GM03348 (cell line): Measurements from ENCODE around the gene NR5A1.

Experiments used
- DNase-seq: peaks from one replicate; pipeline ENCODE4 v3.0.0; 2012; ENCODE audit warnings: low spot score

Gene NR5A1

DNA sequence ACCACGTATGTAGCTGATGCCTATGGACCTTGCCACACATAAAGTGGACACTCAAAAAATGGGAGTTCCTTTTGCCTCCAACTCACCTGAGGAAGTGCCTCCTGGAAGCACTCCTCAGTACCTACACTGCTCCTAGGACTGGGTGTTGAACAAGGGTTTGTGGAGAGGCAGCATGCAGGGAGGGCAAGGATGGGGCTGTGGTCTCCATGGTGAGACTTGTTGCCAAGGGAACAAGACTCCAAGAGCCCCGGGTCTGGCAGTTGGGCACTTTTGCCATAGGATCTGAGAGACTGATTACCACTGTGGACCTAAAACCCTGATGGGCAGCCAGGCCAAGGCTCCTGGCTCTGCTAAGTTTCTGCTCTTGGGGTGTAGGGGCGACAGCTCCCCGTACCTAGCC lies 6.9 kb upstream of the NR5A1 start:
- no peak for DNase-seq

GRCh38 chr9:124513376-124513994 lies 6.3 kb upstream of the NR5A1 start:
- no peak for DNase-seq

GRCh38 chr9:124512806-124513204 lies 5.6 kb upstream of the NR5A1 start:
- no peak for DNase-seq

GRCh38 chr9:124511891-124512805 lies 4.9 kb upstream of the NR5A1 start:
- DNase-seq: no peak

GRCh38 chr9:124511426-124511840 lies 4.2 kb upstream of the NR5A1 start:
- no peak for DNase-seq

GRCh38 chr9:124510650-124511425 lies 3.6 kb upstream of the NR5A1 start:
- no peak for DNase-seq

DNA sequence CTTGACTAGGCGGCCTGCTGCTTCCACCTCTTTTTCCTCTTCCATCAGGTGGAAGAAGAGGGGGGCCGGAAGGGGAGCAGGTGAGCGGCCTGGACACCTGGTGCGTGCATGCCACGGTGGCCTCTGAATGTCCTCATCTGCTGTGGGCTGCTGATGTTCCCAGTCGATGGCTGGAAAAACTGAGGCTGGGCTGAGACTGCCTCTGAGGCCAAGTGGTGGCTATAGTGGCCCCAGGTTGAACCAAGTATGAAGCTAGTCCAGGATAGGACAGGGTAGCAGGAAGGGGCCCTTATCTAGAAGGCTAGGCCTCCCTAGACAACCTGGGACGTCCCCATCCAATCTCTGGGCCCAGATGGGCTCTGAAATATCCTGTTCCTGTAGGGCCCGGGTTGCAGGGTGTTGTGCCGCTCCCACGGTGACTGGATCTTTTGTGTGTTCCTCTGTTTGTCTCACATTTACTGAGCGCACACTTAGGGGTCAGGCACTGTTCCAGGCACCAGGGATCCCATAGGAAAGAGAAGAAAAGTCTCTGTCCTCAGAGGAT lies 753 bp upstream of the NR5A1 start:
- DNase-seq: no peak

- DNase-seq: no peak
These were observed 766 bp downstream of the NR5A1 start for GRCh38 chr9:124506433-124506832.

GRCh38 chr9:124505901-124506346 lies 1.3 kb downstream of the NR5A1 start:
- no peak for DNase-seq

DNA sequence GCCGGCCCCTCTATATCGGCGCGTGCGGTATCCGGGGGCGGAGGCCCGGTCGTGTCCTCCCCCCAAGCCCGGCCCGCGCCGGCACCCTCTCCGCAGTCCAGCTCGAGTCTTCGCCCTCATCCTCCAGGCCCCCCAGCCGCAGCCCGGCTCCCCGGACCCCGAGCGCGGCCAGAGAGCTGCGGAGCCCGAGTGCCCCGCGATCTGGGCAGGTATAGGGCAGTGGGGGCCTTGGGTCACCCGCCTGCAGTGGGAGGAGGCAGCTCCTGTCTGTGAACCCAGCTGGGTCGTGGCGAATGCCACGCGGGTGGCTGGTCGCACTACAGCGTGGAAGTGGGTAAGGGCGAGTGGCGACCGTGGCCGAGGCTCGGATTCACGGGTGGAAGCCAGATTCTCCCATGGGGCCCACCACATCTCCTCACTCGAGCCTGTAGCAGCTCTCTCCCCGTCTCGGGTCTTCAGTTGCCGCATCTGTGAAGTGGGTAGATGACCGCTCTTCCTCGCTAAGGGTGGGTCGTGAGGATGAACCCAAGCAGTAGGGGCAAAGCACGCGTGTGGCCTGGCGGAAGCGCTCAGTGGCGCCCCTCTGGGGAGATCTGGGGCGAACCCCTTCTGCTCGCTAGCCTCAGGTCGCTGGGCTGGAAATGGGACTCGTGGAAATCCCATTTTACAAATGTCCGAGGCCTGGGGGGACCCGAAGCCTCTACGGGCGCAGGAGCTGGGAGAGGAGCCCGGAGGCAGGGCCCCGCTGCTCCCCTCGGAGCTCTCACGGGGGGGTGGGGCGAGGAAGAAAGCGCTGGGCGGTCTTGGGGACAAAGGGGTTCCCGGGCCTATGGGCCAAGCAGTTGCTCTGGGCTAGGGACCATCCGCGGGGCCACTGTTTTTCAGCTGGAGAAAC lies 1.9 kb downstream of the NR5A1 start:
- DNase-seq: no peak

DNA sequence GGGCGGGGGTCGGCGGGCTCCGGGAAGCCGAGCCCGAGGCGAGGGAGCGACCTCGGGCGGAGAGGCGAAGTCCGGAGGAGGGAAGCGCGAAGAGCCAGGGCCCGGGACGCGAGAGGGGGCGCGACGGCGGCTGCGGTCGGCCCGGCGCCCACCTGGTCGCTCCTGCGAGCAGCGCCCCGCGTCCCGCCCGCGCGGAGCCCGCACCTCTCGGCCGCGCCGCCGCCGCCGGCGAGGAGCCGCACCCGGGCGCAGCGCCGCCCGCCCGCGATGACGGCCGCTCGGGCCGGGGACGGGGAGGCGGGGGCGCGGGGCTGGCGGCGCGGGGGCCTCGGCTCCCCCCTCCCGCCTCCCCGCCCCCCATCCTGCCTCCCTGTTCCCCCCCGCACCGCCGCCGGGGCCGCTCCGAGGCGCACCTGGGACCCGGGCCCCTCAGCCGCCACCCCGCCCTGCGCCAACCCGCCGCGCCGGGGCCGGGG lies 2.6 kb downstream of the NR5A1 start:
- no peak for DNase-seq

DNA sequence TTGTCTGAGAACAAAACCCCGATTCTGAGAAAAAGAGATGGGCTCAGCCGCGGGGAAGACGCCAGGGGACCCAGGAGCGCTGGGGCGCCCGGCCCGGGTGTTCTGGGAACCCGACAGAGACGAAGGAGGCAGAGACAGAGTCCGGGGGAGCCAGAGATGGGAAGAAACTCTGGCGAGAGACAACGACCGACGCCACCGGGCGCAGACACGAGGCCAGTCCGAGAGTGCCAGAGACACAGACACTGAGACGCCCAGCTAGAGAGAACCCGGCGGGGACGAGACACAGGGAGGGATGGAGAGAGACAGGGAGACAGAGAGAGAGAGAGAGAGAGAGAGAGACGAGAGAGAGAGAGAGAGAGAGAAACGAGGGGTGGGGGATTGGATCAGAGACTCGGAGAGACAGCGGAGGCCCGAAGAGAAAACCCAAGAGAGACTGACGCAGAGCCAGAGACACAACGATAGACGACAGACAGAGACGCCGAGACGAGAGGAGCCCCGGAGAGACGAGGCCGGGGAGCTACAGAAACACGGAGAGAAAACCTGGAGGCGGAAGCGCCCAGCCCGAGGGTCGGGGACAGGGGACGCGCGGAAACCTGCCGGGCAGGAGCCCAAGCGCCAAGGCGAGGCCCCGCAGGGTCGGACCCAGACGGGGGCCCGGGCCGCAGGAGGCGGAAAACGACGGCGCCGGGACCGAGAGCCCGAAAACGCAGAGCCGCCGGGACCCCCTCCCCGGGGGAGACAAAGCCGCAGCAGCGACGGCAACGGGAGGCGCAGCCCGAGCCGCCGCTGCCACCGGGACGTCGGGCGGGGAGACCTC lies 3.3 kb downstream of the NR5A1 start:
- no peak for DNase-seq

DNA sequence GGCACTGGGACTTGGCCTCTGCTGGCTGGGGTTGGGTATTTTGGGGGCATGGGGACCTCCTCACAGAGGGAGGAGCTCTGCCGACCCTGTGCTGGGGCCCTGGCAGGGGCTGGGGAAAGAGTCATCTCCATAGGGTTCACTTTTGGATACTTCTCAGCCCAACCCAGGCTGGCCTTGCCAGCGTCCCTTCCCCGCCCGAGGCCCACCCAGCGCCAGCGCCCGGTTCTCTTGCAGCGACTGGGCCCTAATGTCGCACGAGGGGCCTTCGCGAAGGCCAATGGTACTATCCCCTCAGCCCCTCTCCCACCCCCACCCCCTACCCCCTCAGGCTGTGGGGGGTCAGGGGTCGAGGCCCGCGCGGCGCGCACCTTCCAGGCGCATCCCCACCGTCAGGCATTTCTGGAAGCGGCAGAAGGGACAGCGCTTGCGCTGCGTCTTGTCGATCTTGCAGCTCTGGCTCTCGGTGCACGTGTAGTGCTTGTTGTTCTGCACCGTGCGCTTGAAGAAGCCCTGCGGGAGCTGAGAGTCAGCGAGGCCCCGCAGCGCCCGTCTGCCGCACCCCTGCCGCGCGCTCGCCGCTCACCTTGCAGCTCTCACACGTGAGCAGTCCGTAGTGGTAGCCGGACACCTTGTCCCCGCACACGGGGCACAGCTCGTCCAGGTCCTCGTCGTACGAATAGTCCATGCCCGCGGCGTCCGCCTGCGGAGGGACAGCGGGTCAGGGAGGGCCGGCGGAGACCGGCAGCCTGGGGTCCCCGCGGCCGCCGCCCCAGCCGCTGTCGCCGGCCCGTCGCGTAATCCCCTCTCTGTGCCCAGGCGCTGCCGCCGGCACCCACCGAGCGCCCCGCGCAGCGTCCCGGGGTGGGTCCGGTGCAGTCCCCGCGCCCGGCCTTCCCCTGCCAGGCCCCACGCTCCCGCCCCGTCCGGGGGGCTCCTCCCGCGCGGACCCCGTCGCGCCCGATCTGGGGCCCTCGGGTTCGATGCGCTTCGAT lies 4.2 kb downstream of the NR5A1 start:
- DNase-seq: no peak

GRCh38 chr9:124501771-124502320 lies 5.4 kb downstream of the NR5A1 start:
- DNase-seq: no peak

DNA sequence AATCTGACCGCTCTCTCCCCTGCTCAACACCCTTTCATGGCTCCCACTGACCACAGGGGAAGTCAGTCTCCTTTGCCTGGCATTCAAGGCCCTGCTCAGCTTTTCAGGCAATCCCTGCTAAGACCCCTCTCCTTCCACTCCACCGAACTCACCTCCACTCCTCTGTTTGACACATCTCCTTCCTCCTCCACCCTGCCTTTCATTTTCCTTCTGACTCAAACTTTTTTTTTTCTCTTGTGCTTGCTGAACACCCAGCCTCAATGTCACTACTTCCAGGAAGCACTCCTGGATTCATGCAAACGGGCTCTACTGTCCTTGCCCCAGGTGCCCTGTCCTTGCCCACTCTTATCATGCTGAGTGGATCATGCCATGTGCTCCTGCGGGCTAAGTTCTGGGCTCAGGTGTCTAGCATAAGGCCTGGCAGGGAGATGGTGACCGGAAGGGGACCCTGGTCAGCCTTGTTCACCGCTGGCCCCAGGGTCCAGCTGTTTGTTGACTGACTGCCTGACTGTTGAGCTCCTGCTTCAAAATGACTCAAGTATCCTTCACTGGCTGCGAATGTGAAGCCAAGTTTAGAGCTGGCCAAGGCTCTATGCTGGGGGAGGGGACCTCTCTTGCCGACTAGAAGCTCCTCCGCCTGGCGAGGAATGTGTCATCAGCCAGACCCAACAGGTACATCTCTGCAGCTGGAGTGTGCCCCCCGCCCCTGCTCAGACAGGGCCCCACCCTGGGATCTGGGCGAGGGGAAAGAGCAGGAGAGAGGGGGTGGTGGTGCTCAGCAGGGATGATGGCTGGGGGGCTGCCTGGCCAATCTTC lies 6.2 kb downstream of the NR5A1 start:
- DNase-seq: no peak

DNA sequence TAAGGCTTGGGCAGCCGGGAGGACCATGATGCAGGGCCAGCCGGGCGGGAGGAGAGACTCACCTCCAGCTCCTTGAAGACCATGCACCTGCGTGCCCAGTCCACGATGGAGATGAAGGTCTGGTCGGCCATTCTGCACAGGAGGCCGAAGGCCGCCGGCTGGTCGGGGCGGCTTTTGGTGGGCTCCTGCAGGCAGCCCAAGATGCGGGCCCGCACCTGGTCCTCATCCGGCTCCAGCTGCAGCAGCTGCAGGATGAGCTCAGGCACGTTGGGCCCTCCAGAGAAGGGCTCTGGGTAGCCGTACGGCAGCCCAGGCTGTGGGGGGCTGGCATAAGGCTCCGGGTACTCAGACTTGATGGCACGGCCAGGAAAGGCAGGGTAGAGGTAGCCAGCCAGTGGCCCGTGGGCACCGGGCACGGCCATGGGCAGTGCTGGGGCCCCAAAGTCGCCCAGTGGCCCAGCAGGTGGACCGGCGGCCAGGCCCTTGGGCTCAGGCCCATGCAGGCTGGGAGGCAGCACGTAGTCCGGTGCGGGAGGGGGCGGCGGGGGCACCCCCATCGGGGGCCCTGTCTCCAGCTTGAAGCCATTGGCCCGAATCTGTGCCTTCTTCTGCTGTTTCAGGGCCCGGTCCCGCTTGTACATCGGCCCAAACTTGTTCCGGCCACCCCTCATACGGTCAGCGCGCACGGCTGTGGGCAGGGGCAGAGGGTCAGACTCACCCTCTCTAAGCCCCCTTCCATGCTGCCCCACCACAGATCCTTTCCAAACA lies 7.0 kb downstream of the NR5A1 start:
- no peak for DNase-seq

GRCh38 chr9:124499216-124499615 lies 8.0 kb downstream of the NR5A1 start:
- no peak for DNase-seq
